Lung microvascular endothelial cell (primary cell): ENCODE results near the gene HERC2. TPM values are rescaled to one million over a fixed set of nuclear protein-coding genes. Genes with fewer than 3 reads are reported as not detected.
"Not testable (repeated sequence)": the region's sequence is repeated elsewhere in the genome, so short reads cannot be mapped to it uniquely, and the experiment has no call there.

Experiments used
- DNase-seq, 2 donors: peaks; one replicate each; pipeline versions ENCODE4 v3.0.0 to v3.0.0-alpha.2; 2010; ENCODE audit warnings: low read depth in 2 of 2
- total RNA-seq: library from RNA; depleted of rRNA; stranded (reverse); fragments of >200 nt; gene quantifications from 2 replicates; pipeline ENCODE4 v1.2.1, GENCODE V29; 2014

The HERC2 gene
- total RNA-seq, 1 donor from 2014 or later: 48.6 TPM

GRCh38 chr15:28286031-28286430, 35.9 kb downstream of the HERC2 start:
- DNase-seq: no peak

- no peak for DNase-seq
These were observed 40.1 kb downstream of the HERC2 start for GRCh38 chr15:28281876-28282275.

- no peak for DNase-seq
These were observed 47.3 kb downstream of the HERC2 start for GRCh38 chr15:28274635-28275034.

GRCh38 chr15:28273873-28274610, 47.9 kb downstream of the HERC2 start:
- DNase-seq: no peak

GRCh38 chr15:28273468-28273867, 48.5 kb downstream of the HERC2 start:
- peak; percentile 49 to 66 for DNase-seq

GRCh38 chr15:28272587-28272986, 49.4 kb downstream of the HERC2 start:
- DNase-seq: no peak

GRCh38 chr15:28271697-28272260, 50.2 kb downstream of the HERC2 start:
- no peak for DNase-seq

GRCh38 chr15:28269097-28269496, 52.9 kb downstream of the HERC2 start:
- DNase-seq: peak; percentile 31 to 68

- DNase-seq: peak in 1 of 2 donors; percentile 51
These were observed 54.3 kb downstream of the HERC2 start for GRCh38 chr15:28267727-28268126.

GRCh38 chr15:28265334-28266019, 56.5 kb downstream of the HERC2 start:
- DNase-seq: no peak

GRCh38 chr15:28264166-28264565, 57.8 kb downstream of the HERC2 start:
- no peak for DNase-seq

- DNase-seq: no peak
These were observed 59.5 kb downstream of the HERC2 start for GRCh38 chr15:28262438-28262837.

- peak; percentile 17 to 22 for DNase-seq
These were observed 61.3 kb downstream of the HERC2 start for GRCh38 chr15:28260722-28261121.

GRCh38 chr15:28260317-28260716, 61.7 kb downstream of the HERC2 start:
- DNase-seq: no peak

GRCh38 chr15:28255965-28256364, 66.0 kb downstream of the HERC2 start:
- DNase-seq: no peak

- no peak for DNase-seq
These were observed 69.1 kb downstream of the HERC2 start for GRCh38 chr15:28252831-28253230.

- DNase-seq: no peak
These were observed 75.4 kb downstream of the HERC2 start for GRCh38 chr15:28246605-28247004.

GRCh38 chr15:28243901-28244300, 78.1 kb downstream of the HERC2 start:
- DNase-seq: no peak

- DNase-seq: no peak
These were observed 78.6 kb downstream of the HERC2 start for GRCh38 chr15:28243399-28243798.

GRCh38 chr15:28238296-28238695, 83.7 kb downstream of the HERC2 start:
- peak; percentile 20 to 22 for DNase-seq

GRCh38 chr15:28231743-28232142, 90.2 kb downstream of the HERC2 start:
- not testable (repeated sequence) for DNase-seq

GRCh38 chr15:28231336-28231735, 90.6 kb downstream of the HERC2 start:
- peak in 1 of 2 donors; percentile 30 for DNase-seq
